ENCODE measurements around the gene DTWD2.
"Not testable (repeated sequence)": the region's sequence is repeated elsewhere in the genome, so short reads cannot be mapped to it uniquely, and the experiment has no call there.

Gene DTWD2

GRCh38 chr5:118953652-118954005 lies 34.7 kb downstream of the DTWD2 start:
- no peaks in the 10 kb centered on the region for H3F3A ChIP-seq (ENCODE audit: low read depth)
- no peaks in the 10 kb centered on the region for H3K4me1 ChIP-seq (ENCODE audit: insufficient read depth, low read length, poor library complexity, severe bottlenecking)
- no peaks in the 10 kb centered on the region for H3K36me3 ChIP-seq (ENCODE audit: insufficient read depth, low read length)
- no peaks in the 10 kb centered on the region for H3K9me2 ChIP-seq (replicated peaks; ENCODE audit: low read depth, low read length)
- no peak for TF ChIP-seq CTCF (conservative IDR thresholded peaks at IDR 0.05; ENCODE audit: low read length)
- no peak overlapping the region for H3K4me3 ChIP-seq (ENCODE audit: low read length, poor library complexity, severe bottlenecking)
- no peak overlapping the region for H3K9ac ChIP-seq (ENCODE audit: low read depth, low read length, poor library complexity, severe bottlenecking)
- H2AFZ ChIP-seq (ENCODE audit: low read length): no peak overlapping the region
- H3K4me2 ChIP-seq (ENCODE audit: low read depth, low read length, poor library complexity, severe bottlenecking): no peak overlapping the region
- no peaks in the 10 kb centered on the region for H4K20me1 ChIP-seq (ENCODE audit: insufficient read depth, low read length, poor library complexity, severe bottlenecking)
- no peaks in the 10 kb centered on the region for H3K9me3 ChIP-seq (ENCODE audit: insufficient read depth, low read depth, low read length)
- no peaks in the 10 kb centered on the region for H3K79me2 ChIP-seq (ENCODE audit: insufficient read depth, low read length)
- no peaks in the 10 kb centered on the region for H3K27me3 ChIP-seq (ENCODE audit: insufficient read depth, low read length, poor library complexity, severe bottlenecking)

GRCh38 chr5:118952992-118953651 lies 35.2 kb downstream of the DTWD2 start:
- Histone ChIP-seq H3K27me3 (ENCODE audit: insufficient read depth, low read length, poor library complexity, severe bottlenecking) (no peaks in the 10 kb centered on the region), H3K4me2 (ENCODE audit: low read depth, low read length, poor library complexity, severe bottlenecking) (no peak overlapping the region), H3K9me2 (replicated peaks; ENCODE audit: low read depth, low read length) (no peaks in the 10 kb centered on the region), H4K20me1 (ENCODE audit: insufficient read depth, low read length, poor library complexity, severe bottlenecking) (no peaks in the 10 kb centered on the region), H3K79me2 (ENCODE audit: insufficient read depth, low read length) (no peaks in the 10 kb centered on the region), H3K9me3 (ENCODE audit: insufficient read depth, low read depth, low read length) (no peaks in the 10 kb centered on the region), H3F3A (ENCODE audit: low read depth) (no peaks in the 10 kb centered on the region), H2AFZ (ENCODE audit: low read length) (no peak overlapping the region), H3K4me1 (ENCODE audit: insufficient read depth, low read length, poor library complexity, severe bottlenecking) (no peaks in the 10 kb centered on the region), H3K36me3 (ENCODE audit: insufficient read depth, low read length) (no peaks in the 10 kb centered on the region), H3K4me3 (ENCODE audit: low read length, poor library complexity, severe bottlenecking) (no peak overlapping the region), H3K9ac (ENCODE audit: low read depth, low read length, poor library complexity, severe bottlenecking) (no peak overlapping the region)
- TF ChIP-seq EZH2phosphoT487 (IDR thresholded peaks at IDR 0.05; ENCODE audit: borderline replicate concordance): no peak
- no peak for TF ChIP-seq CTCF (conservative IDR thresholded peaks at IDR 0.05; ENCODE audit: low read length)

- H3K9ac ChIP-seq (ENCODE audit: low read depth, low read length, poor library complexity, severe bottlenecking); H3K27me3 ChIP-seq (ENCODE audit: insufficient read depth, low read length, poor library complexity, severe bottlenecking); H4K20me1 ChIP-seq (ENCODE audit: insufficient read depth, low read length, poor library complexity, severe bottlenecking); H3K4me1 ChIP-seq (ENCODE audit: insufficient read depth, low read length, poor library complexity, severe bottlenecking); H3F3A ChIP-seq (ENCODE audit: low read depth); H3K4me3 ChIP-seq (ENCODE audit: low read length, poor library complexity, severe bottlenecking); H3K36me3 ChIP-seq (ENCODE audit: insufficient read depth, low read length); H3K79me2 ChIP-seq (ENCODE audit: insufficient read depth, low read length); H3K9me2 ChIP-seq (replicated peaks; ENCODE audit: low read depth, low read length); H3K4me2 ChIP-seq (ENCODE audit: low read depth, low read length, poor library complexity, severe bottlenecking); H2AFZ ChIP-seq (ENCODE audit: low read length); H3K9me3 ChIP-seq (ENCODE audit: insufficient read depth, low read depth, low read length): not testable (repeated sequence)
Observed at GRCh38 chr5:118952306-118952705, 36.0 kb downstream of the DTWD2 start.

DNA sequence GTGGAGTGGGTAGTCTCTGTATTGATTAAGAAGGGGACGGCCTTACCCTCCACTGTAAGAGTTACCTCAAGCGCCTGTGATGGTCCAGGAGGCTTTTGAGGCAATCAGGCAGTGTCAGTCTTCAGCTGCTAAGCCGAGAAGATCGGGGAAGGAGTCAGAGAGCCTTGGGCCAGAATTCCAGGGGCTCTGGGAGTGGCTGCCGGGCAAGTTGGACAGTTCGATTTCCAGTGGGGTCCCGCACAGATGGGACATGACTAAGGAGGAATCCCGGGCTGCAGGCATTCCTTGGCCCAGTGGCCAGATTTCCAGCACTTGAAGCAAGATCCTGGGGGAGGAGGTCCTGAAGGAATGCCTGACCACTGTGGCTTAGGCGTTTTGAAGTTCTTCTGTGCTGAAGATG lies 38.0 kb downstream of the DTWD2 start:
- H3K4me3 ChIP-seq (ENCODE audit: low read length, poor library complexity, severe bottlenecking): not testable (repeated sequence)

More for the DNA sequence above, 38.0 kb downstream of the DTWD2 start:
- not testable (repeated sequence) for H3K4me2 ChIP-seq (ENCODE audit: low read depth, low read length, poor library complexity, severe bottlenecking); H3K4me1 ChIP-seq (ENCODE audit: insufficient read depth, low read length, poor library complexity, severe bottlenecking); H3K9me3 ChIP-seq (ENCODE audit: insufficient read depth, low read depth, low read length); H2AFZ ChIP-seq (ENCODE audit: low read length); H3F3A ChIP-seq (ENCODE audit: low read depth); H3K9me2 ChIP-seq (replicated peaks; ENCODE audit: low read depth, low read length); H3K27me3 ChIP-seq (ENCODE audit: insufficient read depth, low read length, poor library complexity, severe bottlenecking); H3K9ac ChIP-seq (ENCODE audit: low read depth, low read length, poor library complexity, severe bottlenecking); H4K20me1 ChIP-seq (ENCODE audit: insufficient read depth, low read length, poor library complexity, severe bottlenecking); H3K36me3 ChIP-seq (ENCODE audit: insufficient read depth, low read length); H3K79me2 ChIP-seq (ENCODE audit: insufficient read depth, low read length)
